SH-SY5Y (cell line): ENCODE data around the gene TOR1A.

ENCODE experiments used
- GATA2 ChIP-seq: IDR thresholded peaks from 2 replicates; pipeline ENCODE4 v1.6.1; 2011; ENCODE audit warnings: mild to moderate bottlenecking, low read depth, low read length
- GATA3 ChIP-seq: IDR thresholded peaks from 2 replicates; pipeline ENCODE4 v1.6.1; 2011; ENCODE audit warnings: low read depth, mild to moderate bottlenecking, low read length, moderate library complexity

GRCh38 chr9:129810788-129811187 lies 13.1 kb downstream of the TOR1A start:
- no peak for TF ChIP-seq GATA2
- no peak for TF ChIP-seq GATA3
